22Rv1 (cell line): ENCODE measurements around the gene ZSWIM9.
A peak's percentile ranks its signal among the peaks of the same experiment; 100 is the strongest.

Experiments used
- H3K27ac ChIP-seq: fragments of 450-650 bp; 2 replicates; pipeline ENCODE4 v1.5.1; 2017
- ZFX ChIP-seq: fragments of 450-650 bp; IDR thresholded peaks from 2 replicates; pipeline ENCODE4 v1.6.1; 2017; ENCODE audit warnings: antibody characterized with exemption, borderline replicate concordance
- TF ChIP-seq, protein P1 (sequence below): fragments of 450-650 bp; IDR thresholded peaks from 2 replicates; pipeline ENCODE4 v1.5.1; 2017; ENCODE audit warnings: mild to moderate bottlenecking

Gene ZSWIM9

DNA sequence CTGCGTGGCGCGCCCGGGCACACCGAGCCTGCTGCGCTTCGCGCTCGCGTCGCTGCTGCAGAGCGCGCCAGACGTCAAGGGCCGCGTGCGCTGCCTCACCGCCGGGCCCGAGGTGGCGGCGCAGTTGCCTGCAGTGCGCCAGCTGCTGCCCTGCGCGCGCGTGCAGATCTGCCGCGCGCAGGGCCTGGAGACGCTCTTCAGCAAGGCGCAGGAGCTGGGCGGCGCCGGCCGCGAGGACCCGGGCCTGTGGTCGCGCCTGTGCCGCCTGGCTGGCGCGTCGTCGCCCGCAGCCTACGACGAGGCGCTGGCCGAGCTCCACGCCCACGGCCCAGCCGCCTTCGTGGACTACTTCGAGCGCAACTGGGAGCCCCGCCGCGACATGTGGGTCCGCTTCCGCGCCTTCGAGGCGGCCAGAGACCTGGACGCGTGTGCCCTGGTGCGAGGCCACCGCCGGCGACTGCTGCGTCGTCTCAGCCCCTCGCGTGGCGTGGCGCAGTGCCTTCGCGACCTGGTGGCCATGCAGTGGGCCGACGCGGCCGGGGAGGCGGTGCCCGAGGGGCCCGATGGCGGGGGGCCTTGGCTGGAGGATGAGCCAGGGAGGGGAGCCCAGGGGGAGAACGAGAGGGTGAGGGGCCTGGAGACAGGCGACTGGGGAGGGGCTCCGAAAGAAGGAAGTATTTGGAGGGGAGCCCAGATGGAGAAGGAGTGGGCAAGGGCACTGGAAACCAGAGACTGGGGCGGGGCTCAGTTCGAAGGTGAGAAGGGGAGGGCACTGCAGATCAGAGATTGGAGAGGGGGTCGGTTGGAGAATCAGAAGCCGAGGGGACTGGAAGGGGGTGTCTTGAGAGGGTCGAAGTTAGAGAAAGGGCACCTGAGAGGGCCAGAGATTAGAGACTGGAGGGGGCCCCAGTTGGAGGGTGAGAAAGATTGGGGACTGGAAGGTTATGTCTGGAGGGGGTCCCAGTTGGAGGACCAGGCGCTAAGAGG is 24.7 kb downstream of the ZSWIM9 start:
- TF ChIP-seq, protein P1, sequence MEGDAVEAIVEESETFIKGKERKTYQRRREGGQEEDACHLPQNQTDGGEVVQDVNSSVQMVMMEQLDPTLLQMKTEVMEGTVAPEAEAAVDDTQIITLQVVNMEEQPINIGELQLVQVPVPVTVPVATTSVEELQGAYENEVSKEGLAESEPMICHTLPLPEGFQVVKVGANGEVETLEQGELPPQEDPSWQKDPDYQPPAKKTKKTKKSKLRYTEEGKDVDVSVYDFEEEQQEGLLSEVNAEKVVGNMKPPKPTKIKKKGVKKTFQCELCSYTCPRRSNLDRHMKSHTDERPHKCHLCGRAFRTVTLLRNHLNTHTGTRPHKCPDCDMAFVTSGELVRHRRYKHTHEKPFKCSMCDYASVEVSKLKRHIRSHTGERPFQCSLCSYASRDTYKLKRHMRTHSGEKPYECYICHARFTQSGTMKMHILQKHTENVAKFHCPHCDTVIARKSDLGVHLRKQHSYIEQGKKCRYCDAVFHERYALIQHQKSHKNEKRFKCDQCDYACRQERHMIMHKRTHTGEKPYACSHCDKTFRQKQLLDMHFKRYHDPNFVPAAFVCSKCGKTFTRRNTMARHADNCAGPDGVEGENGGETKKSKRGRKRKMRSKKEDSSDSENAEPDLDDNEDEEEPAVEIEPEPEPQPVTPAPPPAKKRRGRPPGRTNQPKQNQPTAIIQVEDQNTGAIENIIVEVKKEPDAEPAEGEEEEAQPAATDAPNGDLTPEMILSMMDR, result no peak
- TF ChIP-seq ZFX, result no peak
- no peak overlapping the region for H3K27ac ChIP-seq

DNA sequence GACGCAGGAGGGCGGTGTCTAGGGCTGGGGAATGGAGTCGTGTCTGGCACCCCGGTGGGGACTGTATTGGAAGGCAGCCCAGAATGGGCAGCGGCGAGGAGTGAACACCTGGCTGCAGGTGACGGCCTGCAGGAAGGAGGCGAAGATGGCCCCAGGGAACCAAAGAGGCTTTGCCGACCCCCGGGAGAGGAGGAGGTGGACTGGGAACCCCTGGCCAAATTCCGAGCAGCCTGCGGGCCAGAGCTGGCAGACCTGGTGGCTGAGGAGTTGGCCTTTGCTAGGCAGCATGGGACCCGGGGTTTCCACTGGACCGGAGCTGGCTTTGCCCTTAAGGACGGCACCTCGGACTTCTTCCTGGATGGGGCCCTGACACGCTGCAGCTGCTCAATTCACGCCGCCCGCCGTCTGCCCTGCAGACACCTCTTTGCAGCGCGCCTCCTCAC is 25.9 kb downstream of the ZSWIM9 start:
- TF ChIP-seq ZFX, result no peak
- TF ChIP-seq, protein P1, result no peak
- H3K27ac ChIP-seq, result no peak overlapping the region

DNA sequence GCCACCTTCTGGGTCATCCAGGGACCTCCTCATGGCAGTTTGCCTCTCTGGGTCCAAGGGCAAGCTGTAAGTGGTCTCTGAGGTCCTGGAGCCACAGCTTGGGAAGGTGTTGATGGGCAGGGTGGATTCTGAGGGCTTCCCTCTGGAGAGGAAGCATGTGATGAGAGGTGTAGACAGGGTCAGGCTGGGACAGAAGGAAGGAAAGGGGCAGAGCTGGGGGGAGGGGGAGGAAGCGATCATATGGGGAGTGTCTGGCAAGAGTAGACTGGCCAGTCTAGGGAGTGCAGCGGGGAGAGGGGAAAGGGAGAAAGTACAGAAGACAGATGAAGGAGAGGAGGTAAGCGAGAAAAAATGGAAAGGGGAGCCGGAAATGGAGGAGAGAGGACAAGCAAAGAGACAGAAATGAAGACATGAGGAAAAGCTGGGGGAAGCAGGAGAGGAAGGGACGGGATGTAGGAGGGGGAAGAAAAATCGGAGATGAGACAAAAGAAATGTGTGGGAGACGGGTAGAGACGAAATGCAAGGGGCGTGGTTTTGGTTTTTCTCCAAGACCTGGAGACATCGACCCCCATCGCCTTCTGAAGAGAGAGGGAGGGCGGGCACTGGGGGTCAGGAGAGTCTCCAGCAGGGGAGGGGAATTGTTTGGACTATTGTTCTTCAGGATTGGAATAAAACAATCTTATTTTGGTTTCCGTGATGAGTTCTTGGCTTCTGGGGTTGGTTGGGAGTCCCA is 26.6 kb downstream of the ZSWIM9 start:
- no peak for TF ChIP-seq ZFX
- TF ChIP-seq, protein P1, result no peak
- H3K27ac ChIP-seq, result no peak overlapping the region

DNA sequence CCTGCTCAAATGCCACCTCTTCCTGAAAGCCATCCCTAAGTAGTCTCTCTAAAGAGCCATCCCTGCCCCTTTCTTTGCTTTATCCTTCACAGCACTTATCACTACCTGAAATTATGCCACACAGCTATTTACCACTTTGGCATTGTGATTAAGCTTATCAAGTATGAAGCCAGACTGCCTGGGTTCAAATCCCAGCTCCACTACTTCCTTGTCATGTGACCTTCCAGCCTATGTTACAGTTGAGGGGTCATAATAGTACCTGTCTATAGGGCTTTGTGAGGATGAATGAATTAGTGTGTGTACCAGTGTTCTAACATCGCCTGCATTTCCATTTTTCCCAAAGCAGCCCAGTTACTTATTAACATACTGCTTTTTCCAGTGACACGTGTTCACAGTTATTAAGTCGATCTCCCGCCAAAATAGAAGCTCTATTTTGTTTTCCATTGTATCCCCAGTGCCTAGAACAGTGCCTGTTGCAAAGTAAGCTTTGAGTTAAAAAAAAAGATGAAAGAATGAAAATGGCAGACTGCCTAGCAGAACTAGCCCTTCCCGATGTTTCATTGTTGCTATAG is 32.8 kb downstream of the ZSWIM9 start:
- H3K27ac ChIP-seq, result peak overlapping the region; percentile 95
- TF ChIP-seq, protein P1, result no peak
- no peak for TF ChIP-seq ZFX

DNA sequence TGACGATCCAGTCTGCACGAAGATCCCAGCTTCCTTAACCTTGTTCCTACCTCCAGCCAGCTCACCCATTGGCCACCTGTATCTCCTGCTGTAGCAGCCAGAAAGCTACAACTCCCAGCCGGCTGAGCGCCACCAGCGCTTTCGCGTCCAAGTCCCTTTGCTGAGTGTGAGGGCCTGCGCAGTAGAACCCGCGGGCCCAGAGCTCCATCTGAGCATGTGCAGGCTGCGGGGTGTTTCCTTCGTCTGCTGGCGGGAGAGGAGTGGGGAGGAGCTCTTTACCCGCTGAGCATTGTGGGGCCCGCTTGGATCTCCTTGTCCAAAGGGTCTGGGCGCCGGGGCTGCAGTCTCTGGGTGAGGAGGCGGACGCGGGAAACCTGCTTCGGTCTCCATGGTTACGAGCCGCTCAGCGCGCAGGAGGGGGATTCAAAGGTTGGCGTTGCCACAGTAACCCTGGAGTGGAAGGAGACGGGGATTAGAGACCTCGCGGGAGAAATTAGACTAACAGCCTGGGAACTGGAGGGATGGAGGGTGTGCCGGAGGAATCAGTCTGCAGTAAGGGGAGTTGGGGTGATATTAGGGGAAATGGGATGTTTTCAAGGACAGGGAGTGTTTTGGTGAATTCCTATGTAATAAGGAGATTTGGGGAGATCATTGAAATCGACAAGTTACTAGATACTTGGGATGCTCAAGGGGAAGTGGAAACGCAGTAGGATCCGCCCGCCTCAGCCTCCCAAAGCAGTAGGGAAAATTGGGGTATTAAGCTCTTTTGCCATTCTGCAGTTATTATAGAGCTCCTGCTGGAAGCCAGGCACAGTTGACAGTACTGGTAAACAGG is 33.5 kb downstream of the ZSWIM9 start:
- H3K27ac ChIP-seq, result peak overlapping the region; percentile 95
- TF ChIP-seq, protein P1, result no peak
- no peak for TF ChIP-seq ZFX

DNA sequence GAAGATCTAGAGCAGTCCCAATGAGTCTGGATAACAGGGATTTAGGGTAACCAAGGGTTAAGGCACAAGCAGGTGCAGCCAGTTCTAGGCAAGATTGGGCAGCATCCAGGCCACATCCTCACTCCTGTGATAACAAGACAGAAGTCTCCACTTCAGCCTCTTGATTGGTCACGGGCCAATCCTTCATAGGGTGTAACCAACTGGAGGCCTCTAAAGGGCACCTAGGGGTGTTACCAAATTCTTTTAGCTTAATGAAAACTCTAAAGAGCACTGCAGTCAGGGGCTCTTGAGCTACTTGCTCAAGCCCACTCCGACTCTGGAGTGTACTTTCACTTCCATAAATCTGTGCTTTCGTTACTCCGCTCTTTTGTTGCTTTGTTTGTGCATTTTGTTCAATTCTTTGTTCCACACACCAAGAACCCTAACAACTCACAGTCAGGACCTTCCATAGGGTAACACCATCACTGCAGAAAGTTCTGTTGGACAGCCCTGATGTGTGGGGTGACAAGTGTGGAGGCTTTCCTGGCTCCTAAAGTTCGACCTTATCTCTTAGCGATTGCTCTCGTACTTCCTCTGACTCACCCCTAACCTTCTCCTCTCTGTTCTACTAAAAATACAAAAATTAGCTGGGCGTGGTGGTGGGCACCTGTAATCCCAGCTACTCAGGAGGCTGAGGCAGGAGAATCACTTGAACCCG is 36.1 kb downstream of the ZSWIM9 start:
- no peak for TF ChIP-seq ZFX
- TF ChIP-seq, protein P1, result no peak
- H3K27ac ChIP-seq, result no peak overlapping the region
